ENCODE data around the gene RAG2. TPM values are rescaled to one million over a fixed set of nuclear protein-coding genes. Genes with fewer than 3 reads are reported as not detected.

RAG2 gene
- total and polyA plus RNA-seq, 10 of the 15 experiments (the other 5 are each of a cell fraction or from before 2014, with no cell fraction given) = not detected

GRCh38 chr11:36588099-36588498 lies 9.9 kb downstream of the RAG2 start:
- POLR2A ChIA-PET = no interaction called here
- FAIRE-seq = no peak

More at GRCh38 chr11:36588099-36588498, 9.9 kb downstream of the RAG2 start:
- BruUV-seq (replicated peaks) = no TSS peak
- no peak overlapping the region for H3K4me2 ChIP-seq (ENCODE audit: control insufficient read depth, insufficient read depth)
- no peaks in the 10 kb centered on the region for H3K79me2 ChIP-seq (ENCODE audit: control insufficient read depth, insufficient read depth, low read length)
- no peaks in the 10 kb centered on the region for H3K27me3 ChIP-seq (replicated peaks in 1 of 2; ENCODE audit: control insufficient read depth in 2 of 2, insufficient read depth in 2 of 2, low read length in 1 of 2)
- SMC1A ChIA-PET (ENCODE audit: uncharacterized antibody, unreplicated experiment) = no interaction called here
- H3K9me3 ChIP-seq (replicated peaks; ENCODE audit: control insufficient read depth, insufficient read depth, low read length) = no peaks in the 10 kb centered on the region
- ATAC-seq (no peak), DNase-seq (ENCODE audit: low read depth, low spot score) (no peak)
- WGBS (ENCODE audit: insufficient coverage, insufficient replicate concordance, low lambda C conversion rate, missing lambda C conversion rate) = 0% methylated on average over 1 of the region's 1 CpG
- no peak for TF ChIP-seq NFYB (IDR thresholded peaks at IDR 0.05; ENCODE audit: insufficient read depth, low read depth, low read length)
- TF ChIP-seq SUZ12 (IDR thresholded peaks at IDR 0.05; ENCODE audit: unreplicated experiment) = no peak
- no peak for TF ChIP-seq USF2 (IDR thresholded peaks at IDR 0.05; ENCODE audit: borderline replicate concordance, low read depth, low read length)
- no peak for TF ChIP-seq CBX3 (IDR thresholded peaks at IDR 0.05; ENCODE audit: borderline replicate concordance, low read depth)
- TF ChIP-seq KLF5 (IDR thresholded peaks at IDR 0.05; ENCODE audit: partially characterized antibody) = no peak
- no peak for TF ChIP-seq ASH2L (IDR thresholded peaks at IDR 0.05; ENCODE audit: borderline replicate concordance, low read depth)
- no peak for TF ChIP-seq SMARCA5 (IDR thresholded peaks at IDR 0.05)
- no peak for TF ChIP-seq NKRF (conservative IDR thresholded peaks at IDR 0.05)
- TF ChIP-seq HDAC6 (IDR thresholded peaks at IDR 0.05; ENCODE audit: unreplicated experiment) = no peak
- CTCF ChIA-PET = interaction anchor here (0.7 to 1.4 kb wide), 2 partner anchors 10 to 23 kb away, joined by 3 read pairs; no protein-coding TSS in a partner anchor
- H3K27ac ChIP-seq (ENCODE audit: control insufficient read depth, insufficient read depth) = no peak overlapping the region
- no peak overlapping the region for H3K9ac ChIP-seq (ENCODE audit: control insufficient read depth, insufficient read depth, low read length)
- H2AFZ ChIP-seq (ENCODE audit: control insufficient read depth, low read depth, low read length) = no peak overlapping the region
- H3K36me3 ChIP-seq (ENCODE audit: control insufficient read depth in 2 of 2, insufficient read depth in 2 of 2, low read length in 1 of 2) = no peaks in the 10 kb centered on the region
- in situ Hi-C loops (cut with MboI) = no loop called here
- RAD21 ChIA-PET (ENCODE audit: unreplicated experiment) = no interaction called here
- intact Hi-C loops (cut with micrococcal nuclease; ENCODE audit: unreplicated experiment) = no loop called here
- no peaks in the 10 kb centered on the region for H3K4me1 ChIP-seq (ENCODE audit: control insufficient read depth, insufficient read depth, low read length)
- no peak overlapping the region for H3K4me3 ChIP-seq
- no peaks in the 10 kb centered on the region for H4K20me1 ChIP-seq (ENCODE audit: control insufficient read depth, insufficient read depth)
